OCI-LY7 (cell line): ENCODE results near the gene MAP4K2. TPM values are rescaled to one million over a fixed set of nuclear protein-coding genes. Genes with fewer than 3 reads are reported as not detected.

Experiments
- BruUV-seq: library from RNA; stranded (reverse); fragments of 400-500 nt; replicated peaks from 2 replicates; lab custom pipeline; 2021; lab: Mats Ljungman, UMichigan
- CTCF ChIA-PET: fragments of 300-600 bp; sonication (Branson Sonifier 250); formaldehyde crosslinking; loops from one replicate; lab custom pipeline; 2022; ENCODE audit warnings: antibody characterized with exemption; ENCODE audit not compliant: unreplicated experiment; lab: Charles Lee
- POLR2A ChIA-PET: fragments of 300-600 bp; sonication (Branson Sonifier 250); formaldehyde crosslinking; loops from one replicate; lab custom pipeline; 2022; ENCODE audit warnings: antibody characterized with exemption; lab: Charles Lee
- DNase-seq: peaks from one replicate; pipeline ENCODE4 v3.0.0-alpha.2; 2015; ENCODE audit warnings: low spot score
- H2AFZ ChIP-seq: fragments of 200-600 bp; sonication (generic), shearing (Covaris generic); 2 replicates; pipeline ENCODE4 v1.6.1; 2014; ENCODE audit warnings: mild to moderate bottlenecking, antibody characterized with exemption, low read length, moderate library complexity
- H3K27ac ChIP-seq: fragments of 200-600 bp; sonication (generic); 2 replicates; pipeline ENCODE4 v1.5.1; 2014; ENCODE audit warnings: mixed run types, low read depth, mild to moderate bottlenecking, moderate library complexity, low read length, inconsistent platforms; ENCODE audit not compliant: poor library complexity, severe bottlenecking
- H3K36me3 ChIP-seq: fragments of 200-600 bp; sonication (generic); 2 replicates; pipeline ENCODE4 v1.6.1; 2014; ENCODE audit warnings: mild to moderate bottlenecking, antibody characterized with exemption, low read length, moderate library complexity, mixed read lengths; ENCODE audit not compliant: insufficient read depth
- H3K4me1 ChIP-seq: fragments of 200-600 bp; sonication (generic); 2 replicates; pipeline ENCODE4 v1.5.1; 2014; ENCODE audit warnings: mild to moderate bottlenecking, low read length; ENCODE audit not compliant: insufficient read depth, poor library complexity, severe bottlenecking
- H3K4me2 ChIP-seq: fragments of 200-600 bp; sonication (generic); 2 replicates; pipeline ENCODE4 v1.6.1; 2014; ENCODE audit warnings: mild to moderate bottlenecking, low read length
- H3K4me3 ChIP-seq: fragments of 200-600 bp; sonication (generic); 2 replicates; pipeline ENCODE4 v1.5.1; 2014; ENCODE audit warnings: mild to moderate bottlenecking, low read depth, low read length; ENCODE audit not compliant: poor library complexity, severe bottlenecking
- H3K79me2 ChIP-seq: fragments of 200-600 bp; sonication (generic); 2 replicates; pipeline ENCODE4 v1.6.1; 2016; ENCODE audit warnings: low read depth, mild to moderate bottlenecking, low read length, moderate library complexity, mixed read lengths; ENCODE audit not compliant: insufficient read depth
- H3K9me2 ChIP-seq: fragments of 200-600 bp; sonication (generic); 2 replicates; pipeline ENCODE4 v1.6.1; 2016; ENCODE audit warnings: mild to moderate bottlenecking, low read length, mixed read lengths; ENCODE audit not compliant: insufficient read depth
- H3K9me3 ChIP-seq: fragments of 200-600 bp; sonication (generic); 2 replicates; pipeline ENCODE4 v1.6.1; 2014; ENCODE audit warnings: mild to moderate bottlenecking, mixed run types, low read length, mixed read lengths
- H4K20me1 ChIP-seq: fragments of 200-600 bp; sonication (generic); 2 replicates; pipeline ENCODE4 v1.6.1; 2014; ENCODE audit warnings: mild to moderate bottlenecking, antibody characterized with exemption, low read length, moderate library complexity, mixed read lengths; ENCODE audit not compliant: insufficient read depth
- CTCF ChIP-seq: fragments of 200-600 bp; sonication (generic); conservative IDR thresholded peaks from 2 replicates; pipeline ENCODE4 v1.5.1; 2014; ENCODE audit warnings: mild to moderate bottlenecking, antibody characterized with exemption, low read length, moderate library complexity, mixed read lengths
- EZH2phosphoT487 ChIP-seq: fragments of 200-600 bp; sonication (generic); IDR thresholded peaks from 2 replicates; pipeline ENCODE4 v1.6.1; 2018; ENCODE audit warnings: low read depth, borderline replicate concordance, mild to moderate bottlenecking, mixed run types, antibody characterized with exemption, low read length, moderate library complexity, mixed read lengths
- intact Hi-C: fragments of 100-400 bp; cut with micrococcal nuclease; formaldehyde crosslinking; loops from one replicate; pipeline ENCODE4 v1.10.0; 2022; ENCODE audit not compliant: unreplicated experiment
- total RNA-seq, 2 experiments: library from RNA; depleted of rRNA in 1 of 2; stranded (reverse); fragments of >200 nt in 1 of 2; shearing (Covaris generic) in 1 of 2; gene quantifications; 2 replicates each; pipeline ENCODE4 v1.2.3, GENCODE V29; 2014 to 2022

The MAP4K2 gene
- total RNA-seq, 2 experiments from 2014 or later: 110 to 115 TPM

- no peaks in the 10 kb centered on the region for H3K9me2 ChIP-seq
- intact Hi-C loops: loop anchor here (2.0 to 5.0 kb wide), 3 partner anchors 16 to 106 kb away; partner anchors contain the start of genes CDC42BPG and MAP4K2
- no peak for DNase-seq
- no peak overlapping the region for H3K27ac ChIP-seq
- H3K4me1 ChIP-seq: peaks cover 25% of the 10 kb centered on the region
- no peaks in the 10 kb centered on the region for H3K9me3 ChIP-seq
- H4K20me1 ChIP-seq: no peaks in the 10 kb centered on the region
- H2AFZ ChIP-seq: no peak overlapping the region
- H3K36me3 ChIP-seq: peaks cover 51% of the 10 kb centered on the region
- no peak overlapping the region for H3K4me3 ChIP-seq
- BruUV-seq: no TSS peak
- H3K79me2 ChIP-seq: no peaks in the 10 kb centered on the region
- ChIA-PET POLR2A (interaction anchor here (0.6 kb wide), 1 partner anchor 11 kb away, joined by 3 read pairs; no protein-coding TSS in a partner anchor), CTCF (no interaction called here)
- no peak for TF ChIP-seq CTCF
- TF ChIP-seq EZH2phosphoT487: no peak
- H3K4me2 ChIP-seq: no peak overlapping the region
Observed at GRCh38 chr11:64786308-64786707, 16.7 kb downstream of the MAP4K2 start.

GRCh38 chr11:64784813-64785581 lies 18.0 kb downstream of the MAP4K2 start:
- TF ChIP-seq EZH2phosphoT487: no peak
- TF ChIP-seq CTCF: no peak
- Histone ChIP-seq H3K4me3 (no peak overlapping the region), H3K4me1 (peaks cover 34% of the 10 kb centered on the region), H3K9me2 (no peaks in the 10 kb centered on the region), H2AFZ (no peak overlapping the region), H3K27ac (no peak overlapping the region), H4K20me1 (no peaks in the 10 kb centered on the region), H3K4me2 (no peak overlapping the region), H3K36me3 (peaks cover 41% of the 10 kb centered on the region), H3K79me2 (peaks cover 8% of the 10 kb centered on the region; the same call in 1 of the 2 replicates), H3K9me3 (no peaks in the 10 kb centered on the region)
- ChIA-PET CTCF (no interaction called here), POLR2A (interaction anchor here (0.7 to 1.4 kb wide), 2 partner anchors 13 to 76 kb away, joined by 3 read pairs; no protein-coding TSS in a partner anchor)
- no peak for DNase-seq
- intact Hi-C loops: loop anchor here (5.0 kb wide), 1 partner anchor 107 kb away; no protein-coding TSS in a partner anchor
- TSS peak; percentile 43 for BruUV-seq
